Measurements from ENCODE around the gene EIF5A2.
"Not testable (repeated sequence)": the region's sequence is repeated elsewhere in the genome, so short reads cannot be mapped to it uniquely, and the experiment has no call there.

EIF5A2 gene

DNA sequence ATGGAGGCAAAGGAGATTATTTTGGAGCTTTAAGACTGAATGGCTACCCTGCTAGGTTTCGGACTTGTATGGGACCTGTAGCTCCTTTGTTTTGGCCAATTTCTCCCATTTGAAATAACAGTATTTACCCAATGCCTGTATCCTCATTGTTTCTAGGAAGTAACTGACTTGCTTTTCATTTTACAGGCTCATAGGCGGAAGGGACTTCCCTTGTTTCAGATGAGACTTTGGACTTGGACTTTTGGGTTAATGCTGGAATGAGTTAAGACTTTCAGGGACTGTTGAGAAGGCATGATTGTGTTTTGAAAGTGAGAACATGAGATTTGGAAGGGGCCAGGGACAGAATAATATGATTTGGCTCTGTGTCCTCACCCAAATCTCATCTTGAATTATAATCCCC lies 10.5 kb downstream of the EIF5A2 start:
- in situ Hi-C loops (cut with HindIII; ENCODE audit: low sequenced_read_pairs) = no loop called here
- DNase-seq (ENCODE audit: low read depth) = no peak

DNA sequence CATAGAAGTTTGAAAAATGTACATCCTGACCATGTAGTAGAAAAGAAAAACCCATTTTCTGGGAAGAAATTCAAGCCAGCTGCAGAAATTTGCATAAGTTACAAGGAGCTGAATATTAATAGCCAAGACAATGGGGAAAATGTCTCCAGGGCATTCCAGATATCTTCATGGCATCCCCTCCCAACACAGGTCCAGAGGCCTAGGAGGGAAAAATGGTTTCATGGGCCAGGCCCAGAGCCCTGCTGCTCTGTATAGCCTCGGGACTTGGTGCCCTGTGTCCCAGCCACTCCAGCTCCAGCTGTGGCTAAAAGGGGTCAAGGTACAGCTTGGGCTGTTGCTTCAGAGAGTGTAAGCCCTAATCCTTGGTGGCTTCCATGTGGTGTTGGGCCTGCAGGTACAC lies 11.2 kb downstream of the EIF5A2 start:
- in situ Hi-C loops (cut with HindIII; ENCODE audit: low sequenced_read_pairs); H3K4me3 ChIP-seq (ENCODE audit: low read depth, low read length); DNase-seq (ENCODE audit: low read depth): not testable (repeated sequence)

More for the DNA sequence above, 10.5 kb downstream of the EIF5A2 start:
- TF ChIP-seq, protein P1, sequence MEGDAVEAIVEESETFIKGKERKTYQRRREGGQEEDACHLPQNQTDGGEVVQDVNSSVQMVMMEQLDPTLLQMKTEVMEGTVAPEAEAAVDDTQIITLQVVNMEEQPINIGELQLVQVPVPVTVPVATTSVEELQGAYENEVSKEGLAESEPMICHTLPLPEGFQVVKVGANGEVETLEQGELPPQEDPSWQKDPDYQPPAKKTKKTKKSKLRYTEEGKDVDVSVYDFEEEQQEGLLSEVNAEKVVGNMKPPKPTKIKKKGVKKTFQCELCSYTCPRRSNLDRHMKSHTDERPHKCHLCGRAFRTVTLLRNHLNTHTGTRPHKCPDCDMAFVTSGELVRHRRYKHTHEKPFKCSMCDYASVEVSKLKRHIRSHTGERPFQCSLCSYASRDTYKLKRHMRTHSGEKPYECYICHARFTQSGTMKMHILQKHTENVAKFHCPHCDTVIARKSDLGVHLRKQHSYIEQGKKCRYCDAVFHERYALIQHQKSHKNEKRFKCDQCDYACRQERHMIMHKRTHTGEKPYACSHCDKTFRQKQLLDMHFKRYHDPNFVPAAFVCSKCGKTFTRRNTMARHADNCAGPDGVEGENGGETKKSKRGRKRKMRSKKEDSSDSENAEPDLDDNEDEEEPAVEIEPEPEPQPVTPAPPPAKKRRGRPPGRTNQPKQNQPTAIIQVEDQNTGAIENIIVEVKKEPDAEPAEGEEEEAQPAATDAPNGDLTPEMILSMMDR (IDR thresholded peaks at IDR 0.05; ENCODE audit: low read depth, low read length, missing control alignments) = no peak
- no peak overlapping the region for H3K4me3 ChIP-seq (ENCODE audit: low read depth, low read length)

DNA sequence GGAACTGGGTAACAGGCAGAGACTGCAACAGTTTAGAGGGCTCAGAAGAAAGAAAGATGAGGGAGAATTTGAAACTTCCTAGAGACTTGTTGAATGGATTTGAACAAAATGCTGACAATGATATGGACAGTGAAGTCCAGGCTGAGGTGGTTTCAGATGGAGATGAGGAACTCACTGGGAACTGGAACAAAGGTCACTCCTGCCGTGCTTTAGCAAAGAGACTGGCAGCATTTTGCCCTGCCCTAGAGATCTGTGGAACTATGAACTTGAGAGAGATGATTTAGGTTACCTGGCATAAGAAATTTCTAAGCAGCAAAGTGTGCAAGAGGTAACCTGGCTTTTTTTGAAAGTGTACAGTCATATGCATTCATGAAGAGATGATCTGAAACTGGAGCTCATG lies 11.7 kb downstream of the EIF5A2 start:
- no peak overlapping the region for H3K4me3 ChIP-seq (ENCODE audit: low read depth, low read length)
- TF ChIP-seq, protein P1 (IDR thresholded peaks at IDR 0.05; ENCODE audit: low read depth, low read length, missing control alignments) = no peak
- in situ Hi-C loops (cut with HindIII; ENCODE audit: low sequenced_read_pairs) = no loop called here
- no peak for DNase-seq (ENCODE audit: low read depth)

DNA sequence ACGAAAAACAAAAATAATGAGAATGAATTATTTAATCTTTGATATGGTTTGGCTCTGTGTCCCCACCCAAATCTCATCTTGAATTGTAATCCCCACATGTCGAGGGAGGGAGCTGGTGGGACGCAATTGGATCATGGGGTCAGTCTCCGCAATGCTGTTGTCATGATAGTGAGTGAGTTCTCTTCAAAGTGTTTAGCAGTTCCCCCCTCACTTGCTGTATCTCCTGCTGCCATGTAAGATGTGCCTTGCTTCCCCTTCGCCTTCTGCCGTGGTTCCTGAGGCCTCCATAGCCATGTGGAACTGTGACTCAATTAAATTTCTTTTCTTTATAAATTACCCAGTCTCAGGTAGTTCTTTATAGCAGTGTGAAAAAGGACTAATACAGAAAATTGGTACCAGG lies 12.1 kb downstream of the EIF5A2 start:
- H3K4me3 ChIP-seq (ENCODE audit: low read depth, low read length); in situ Hi-C loops (cut with HindIII; ENCODE audit: low sequenced_read_pairs); DNase-seq (ENCODE audit: low read depth): not testable (repeated sequence)

DNA sequence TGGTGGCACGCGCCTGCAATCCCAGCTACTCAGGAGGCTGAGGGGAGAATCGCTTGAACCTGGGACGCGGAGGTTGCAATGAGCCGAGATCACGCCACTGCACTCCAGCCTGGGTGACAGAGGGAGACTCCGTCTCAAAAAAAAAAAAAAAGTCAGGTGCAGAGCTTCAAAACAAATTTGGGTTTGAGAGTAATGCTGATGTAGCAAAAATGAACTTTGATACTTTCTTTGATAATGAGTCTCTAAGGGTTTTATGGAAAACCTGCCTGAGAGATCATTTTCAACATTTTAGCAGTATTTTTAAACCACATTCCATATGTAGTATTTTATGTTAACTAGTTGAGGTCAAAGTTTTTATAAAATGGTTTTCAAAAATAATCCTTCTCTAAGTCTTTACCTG lies 14.5 kb downstream of the EIF5A2 start:
- no peak for DNase-seq (ENCODE audit: low read depth)
- in situ Hi-C loops (cut with HindIII; ENCODE audit: low sequenced_read_pairs) = no loop called here
- TF ChIP-seq, protein P1 (IDR thresholded peaks at IDR 0.05; ENCODE audit: low read depth, low read length, missing control alignments) = no peak

DNA sequence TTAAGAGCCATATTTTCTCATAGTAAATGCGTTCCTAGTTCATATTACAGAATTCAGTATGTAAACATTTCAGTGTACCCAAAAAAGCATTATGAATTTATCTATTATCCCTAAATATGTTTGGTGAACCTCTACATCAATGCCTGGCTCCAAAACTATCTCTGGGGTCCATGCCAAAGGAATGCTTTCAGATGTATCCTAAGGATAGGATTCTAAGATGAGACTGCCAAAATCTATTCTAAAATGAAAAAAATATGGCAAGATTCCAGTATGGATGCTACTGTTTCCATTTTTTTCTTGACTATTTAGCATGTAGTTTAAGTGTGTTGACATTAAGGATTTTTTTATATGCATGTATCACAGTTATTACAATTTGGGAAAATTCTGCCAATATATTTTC lies 18.8 kb downstream of the EIF5A2 start:
- no peak overlapping the region for H3K4me3 ChIP-seq (ENCODE audit: low read depth, low read length)
- DNase-seq (ENCODE audit: low read depth) = no peak
- in situ Hi-C loops (cut with HindIII; ENCODE audit: low sequenced_read_pairs) = no loop called here
- TF ChIP-seq, protein P1 (IDR thresholded peaks at IDR 0.05; ENCODE audit: low read depth, low read length, missing control alignments) = no peak

More for the DNA sequence above, 14.5 kb downstream of the EIF5A2 start:
- H3K4me3 ChIP-seq (ENCODE audit: low read depth, low read length) = no peak overlapping the region

DNA sequence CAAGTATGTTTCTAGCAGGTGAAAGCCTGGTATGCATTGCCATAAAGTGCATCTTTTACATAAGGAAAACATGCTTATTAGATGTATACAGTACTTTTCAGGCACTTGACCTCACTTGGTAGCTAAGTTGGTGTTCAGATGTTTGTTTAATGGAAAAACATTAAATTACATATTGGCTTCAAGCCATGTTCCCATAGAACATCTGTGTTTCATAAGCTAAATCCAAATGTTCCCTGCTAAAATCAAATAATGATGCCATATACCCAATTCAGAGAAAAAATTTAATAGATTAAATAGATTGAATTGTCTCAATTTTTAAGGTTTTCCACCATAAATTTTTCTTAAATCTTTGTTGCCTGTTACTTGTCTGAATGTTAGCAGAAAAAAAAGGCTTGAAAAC lies 19.3 kb downstream of the EIF5A2 start:
- in situ Hi-C loops (cut with HindIII; ENCODE audit: low sequenced_read_pairs) = no loop called here
- TF ChIP-seq, protein P1 (IDR thresholded peaks at IDR 0.05; ENCODE audit: low read depth, low read length, missing control alignments) = no peak
- no peak for DNase-seq (ENCODE audit: low read depth)
- H3K4me3 ChIP-seq (ENCODE audit: low read depth, low read length) = no peak overlapping the region

DNA sequence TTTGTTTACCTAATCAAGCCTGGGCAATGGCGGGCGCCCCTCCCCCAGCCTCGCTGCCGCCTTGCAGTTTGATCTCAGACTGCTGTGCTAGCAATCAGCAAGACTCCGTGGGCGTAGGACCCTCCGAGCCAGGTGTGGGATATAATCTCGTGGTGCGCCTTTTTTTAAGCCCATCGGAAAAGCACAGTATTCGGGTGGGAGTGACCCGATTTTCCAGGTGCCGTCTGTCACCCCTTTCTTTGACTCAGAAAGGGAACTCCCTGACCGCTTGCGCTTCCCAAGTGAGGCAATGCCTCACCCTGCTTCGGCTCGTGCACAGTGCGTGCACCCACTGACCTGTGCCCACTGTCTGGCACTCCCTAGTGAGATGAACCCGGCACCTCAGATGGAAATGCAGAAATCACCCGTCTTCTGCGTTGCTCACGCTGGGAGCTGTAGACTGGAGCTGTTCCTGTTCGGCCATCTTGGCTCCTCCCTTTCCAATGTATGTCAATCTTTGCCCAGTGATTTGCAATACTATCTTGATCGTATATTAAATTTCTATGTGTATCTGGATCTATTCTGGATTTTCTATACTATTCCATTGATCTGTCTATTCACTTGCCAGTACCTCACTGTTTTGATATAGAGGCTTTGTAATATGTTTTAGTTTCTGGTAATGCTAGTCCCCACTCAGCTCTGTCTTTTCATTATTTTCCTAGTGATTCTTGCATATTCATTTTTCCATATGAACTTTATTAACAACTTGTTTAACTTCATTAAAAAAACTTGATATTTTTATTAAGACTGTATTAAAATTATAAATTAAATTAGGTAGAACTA lies 24.1 kb downstream of the EIF5A2 start:
- in situ Hi-C loops (cut with HindIII; ENCODE audit: low sequenced_read_pairs); DNase-seq (ENCODE audit: low read depth); H3K4me3 ChIP-seq (ENCODE audit: low read depth, low read length): not testable (repeated sequence)

DNA sequence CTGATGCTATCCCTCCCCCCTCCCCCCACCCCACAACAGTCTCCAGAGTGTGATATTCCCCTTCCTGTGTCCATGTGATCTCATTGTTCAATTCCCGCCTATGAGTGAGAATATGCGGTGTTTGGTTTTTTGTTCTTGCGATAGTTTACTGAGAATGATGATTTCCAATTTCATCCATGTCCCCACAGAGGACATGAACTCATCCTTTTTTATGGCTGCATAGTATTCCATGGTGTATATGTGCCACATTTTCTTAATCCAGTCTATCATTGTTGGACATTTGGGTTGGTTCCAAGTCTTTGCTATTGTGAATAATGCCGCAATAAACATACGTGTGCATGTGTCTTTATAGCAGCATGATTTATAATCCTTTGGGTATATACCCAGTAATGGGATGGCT lies 29.7 kb downstream of the EIF5A2 start:
- in situ Hi-C loops (cut with HindIII; ENCODE audit: low sequenced_read_pairs); DNase-seq (ENCODE audit: low read depth); H3K4me3 ChIP-seq (ENCODE audit: low read depth, low read length): not testable (repeated sequence)

DNA sequence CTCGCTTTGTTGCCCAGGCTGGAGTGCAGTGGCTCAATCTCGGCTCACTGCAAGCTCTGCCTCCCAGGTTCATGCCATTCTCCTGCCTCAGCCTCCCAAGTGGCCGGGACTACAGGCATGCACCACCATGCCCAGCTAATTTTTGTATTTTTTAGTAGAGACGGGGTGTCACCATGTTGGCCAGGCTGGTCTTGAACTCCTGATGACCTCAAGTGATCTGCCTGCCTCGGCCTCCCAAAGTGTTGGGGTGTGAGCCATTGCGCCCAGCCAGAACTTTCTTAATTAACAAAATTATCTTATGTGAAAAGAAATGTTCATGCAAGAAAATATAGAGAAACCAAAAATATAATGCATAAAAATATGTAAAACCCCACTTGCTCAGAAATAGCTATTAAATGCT lies 31.1 kb downstream of the EIF5A2 start:
- in situ Hi-C loops (cut with HindIII; ENCODE audit: low sequenced_read_pairs); H3K4me3 ChIP-seq (ENCODE audit: low read depth, low read length): not testable (repeated sequence)

More for the DNA sequence above, 31.1 kb downstream of the EIF5A2 start:
- not testable (repeated sequence) for DNase-seq (ENCODE audit: low read depth)
